H1 (cell line): ENCODE measurements around the gene EXOSC6. TPM values are rescaled to one million over a fixed set of nuclear protein-coding genes. Genes with fewer than 3 reads are reported as not detected.

Source experiments
- CTCF ChIA-PET: fragments of 300-600 bp; sonication (Branson Sonifier 250); formaldehyde crosslinking; loops from one replicate; lab custom pipeline; 2021; ENCODE audit not compliant: partially characterized antibody; lab: Charles Lee
- POLR2A ChIA-PET: fragments of 300-600 bp; sonication (Branson Sonifier 250); formaldehyde crosslinking; loops from one replicate; lab custom pipeline; 2021; ENCODE audit warnings: inconsistent platforms; ENCODE audit not compliant: partially characterized antibody; lab: Charles Lee
- DNase-seq, 2 experiments: peaks; one replicate each; pipeline versions ENCODE4 v3.0.0 to v3.0.0-alpha.2; 2010 to 2022; ENCODE audit warnings: low spot score in 2 of 2, low read depth in 1 of 2, mixed read lengths in 1 of 2
- FAIRE-seq: peaks from 2 replicates; lab custom pipeline; 2011; peaks lifted over from hg19 to GRCh38; lab: Jason Lieb, UNC
- H2AFZ ChIP-seq: 2 replicates; pipeline ENCODE4 v1.8.1; 2012; ENCODE audit warnings: low read length, inconsistent platforms
- H2AK5ac ChIP-seq: 2 replicates; pipeline ENCODE4 v1.6.1; 2013; ENCODE audit warnings: low read depth, low read length
- H2BK120ac ChIP-seq: replicated peaks from 2 replicates; pipeline ENCODE3; 2013; ENCODE audit warnings: low read depth, low read length, inconsistent platforms
- H2BK12ac ChIP-seq: 2 replicates; pipeline ENCODE4 v1.6.1; 2013; ENCODE audit warnings: low read depth, low read length
- H2BK15ac ChIP-seq: 2 replicates; pipeline ENCODE4 v1.6.1; 2013; ENCODE audit warnings: low read length
- H2BK20ac ChIP-seq: 2 replicates; pipeline ENCODE4 v1.6.1; 2013; ENCODE audit warnings: low read length
- H2BK5ac ChIP-seq: 2 replicates; pipeline ENCODE4 v1.6.1; 2013; ENCODE audit warnings: low read depth, low read length
- H3K14ac ChIP-seq: 2 replicates; pipeline ENCODE4 v1.6.1; 2013; ENCODE audit warnings: inconsistent platforms; ENCODE audit not compliant: insufficient read length
- H3K18ac ChIP-seq: 2 replicates; pipeline ENCODE4 v1.6.1; 2013; ENCODE audit warnings: low read length; ENCODE audit errors: extremely low read depth
- H3K23ac ChIP-seq: 2 replicates; pipeline ENCODE4 v1.6.1; 2013; ENCODE audit warnings: inconsistent platforms; ENCODE audit not compliant: insufficient read length
- H3K23me2 ChIP-seq: 2 replicates; pipeline ENCODE4 v1.6.1; 2013; ENCODE audit warnings: low read depth, low read length
- H3K27ac ChIP-seq: 2 replicates; pipeline ENCODE4 v1.6.1; 2011; ENCODE audit warnings: low read depth, low read length, inconsistent platforms
- H3K27me3 ChIP-seq, 4 experiments: replicated peaks in 1 of 4; 1 replicate in 1 of 4; 2 replicates in 3 of 4; pipeline versions ENCODE4 v1.6.1 to v1.8.1; 2011 to 2013; ENCODE audit warnings: low read length in 3 of 4, mild to moderate bottlenecking in 3 of 4, inconsistent platforms in 2 of 4, mixed read lengths in 2 of 4, moderate library complexity in 1 of 4; ENCODE audit not compliant: control insufficient read depth in 3 of 4, insufficient read depth in 3 of 4; ENCODE audit errors: extremely low read depth in 1 of 4
- H3K36me3 ChIP-seq, 4 experiments: 2 replicates each; pipeline versions ENCODE4 v1.6.1 to v1.8.1; 2011 to 2013; ENCODE audit warnings: mild to moderate bottlenecking in 4 of 4, low read length in 3 of 4, moderate library complexity in 2 of 4, control low read depth in 1 of 4, inconsistent platforms in 1 of 4; ENCODE audit not compliant: insufficient read depth in 4 of 4, control insufficient read depth in 2 of 4
- H3K4ac ChIP-seq: replicated peaks from 2 replicates; pipeline ENCODE3; 2013; ENCODE audit warnings: low read length, low read depth, mixed read lengths, inconsistent platforms; ENCODE audit not compliant: insufficient read length
- H3K4me1 ChIP-seq, 4 experiments: replicated peaks in 1 of 4; 1 replicate in 1 of 4; 2 replicates in 3 of 4; pipeline versions ENCODE4 v1.6.1 to v1.8.1; 2011 to 2013; ENCODE audit warnings: low read length in 3 of 4, inconsistent platforms in 2 of 4, mixed read lengths in 1 of 4; ENCODE audit not compliant: insufficient read depth in 4 of 4, control insufficient read depth in 3 of 4
- H3K4me2 ChIP-seq, 2 experiments: 2 replicates each; pipeline versions ENCODE4 v1.6.1 to v1.8.1; 2011 to 2013; ENCODE audit warnings: low read depth in 2 of 2, low read length in 2 of 2, control low read depth in 1 of 2, inconsistent platforms in 1 of 2, mild to moderate bottlenecking in 1 of 2; ENCODE audit not compliant: insufficient read depth in 1 of 2
- H3K4me3 ChIP-seq, 4 experiments: fragments of 200-600, 300-600 bp in 1 of 4; sonication (generic), shearing (Covaris generic), sonication (Bioruptor Twin) in 1 of 4; 2 replicates each; pipeline versions ENCODE4 v1.5.1 to v1.8.1; 2011 to 2016; ENCODE audit warnings: low read length in 4 of 4, low read depth in 3 of 4, control low read depth in 2 of 4, inconsistent platforms in 2 of 4, mild to moderate bottlenecking in 2 of 4, mixed read lengths in 1 of 4, moderate library complexity in 1 of 4; ENCODE audit not compliant: insufficient read depth in 2 of 4; ENCODE audit errors: extremely low read depth in 1 of 4
- H3K56ac ChIP-seq: replicated peaks from 2 replicates; pipeline ENCODE3; 2013; ENCODE audit warnings: low read depth, mild to moderate bottlenecking, mixed read lengths, low read length, inconsistent platforms; ENCODE audit not compliant: insufficient read length
- H3K79me1 ChIP-seq: 2 replicates; pipeline ENCODE4 v1.6.1; 2013; ENCODE audit warnings: low read depth, low read length, control low read depth
- H3K79me2 ChIP-seq, 2 experiments: 2 replicates each; pipeline versions ENCODE4 v1.6.1 to v1.8.1; 2012 to 2013; ENCODE audit warnings: low read length in 2 of 2, mild to moderate bottlenecking in 2 of 2, inconsistent platforms in 1 of 2; ENCODE audit not compliant: insufficient read depth in 2 of 2, control insufficient read depth in 1 of 2
- H3K9ac ChIP-seq, 4 experiments: replicated peaks in 1 of 4; 1 replicate in 1 of 4; 2 replicates in 3 of 4; pipeline versions ENCODE4 v1.6.1 to v1.8.1; 2011 to 2013; ENCODE audit warnings: low read depth in 3 of 4, low read length in 3 of 4, control low read depth in 2 of 4, mild to moderate bottlenecking in 2 of 4, moderate library complexity in 2 of 4, inconsistent platforms in 1 of 4; ENCODE audit errors: extremely low read depth in 1 of 4
- H3K9me3 ChIP-seq, 2 experiments: 2 replicates each; pipeline versions ENCODE4 v1.6.1 to v1.8.1; 2012 to 2013; ENCODE audit warnings: mild to moderate bottlenecking in 2 of 2, moderate library complexity in 2 of 2, control low read depth in 1 of 2, inconsistent platforms in 1 of 2, low read depth in 1 of 2, low read length in 1 of 2, mixed read lengths in 1 of 2; ENCODE audit not compliant: insufficient read depth in 2 of 2
- H4K20me1 ChIP-seq, 2 experiments: replicated peaks in 1 of 2; 2 replicates each; pipeline versions ENCODE3 to v1.8.1; 2011 to 2013; ENCODE audit warnings: inconsistent platforms in 2 of 2, low read length in 2 of 2, mild to moderate bottlenecking in 1 of 2; ENCODE audit not compliant: insufficient read depth in 2 of 2, control insufficient read depth in 1 of 2
- H4K5ac ChIP-seq: 2 replicates; pipeline ENCODE4 v1.6.1; 2013; ENCODE audit warnings: low read length, low read depth, mixed read lengths, inconsistent platforms; ENCODE audit not compliant: insufficient read length
- H4K8ac ChIP-seq: 2 replicates; pipeline ENCODE4 v1.8.0; 2013; ENCODE audit warnings: mild to moderate bottlenecking, moderate library complexity, low read length, inconsistent platforms; ENCODE audit not compliant: insufficient read depth; ENCODE audit errors: extremely low read depth
- H4K91ac ChIP-seq: replicated peaks from 2 replicates; pipeline ENCODE3; 2013; ENCODE audit warnings: low read length, mixed read lengths, inconsistent platforms; ENCODE audit not compliant: insufficient read length
- CREB1 ChIP-seq: IDR thresholded peaks from 2 replicates; pipeline ENCODE4 v1.6.1; 2012; ENCODE audit warnings: inconsistent platforms
- EGR1 ChIP-seq: IDR thresholded peaks from 2 replicates; pipeline ENCODE4 v1.6.1; 2011; ENCODE audit warnings: low read depth, low read length, borderline replicate concordance
- GABPA ChIP-seq: IDR thresholded peaks from 2 replicates; pipeline ENCODE4 v1.6.1; 2011; ENCODE audit warnings: mild to moderate bottlenecking, low read length, moderate library complexity, borderline replicate concordance; ENCODE audit not compliant: insufficient read depth
- JUN ChIP-seq: IDR thresholded peaks from 2 replicates; pipeline ENCODE4 v1.6.1; 2011; ENCODE audit warnings: low read depth, mild to moderate bottlenecking, improper control_type of control experiment, low read length
- KDM1A ChIP-seq: fragments of 200-600, 300-600 bp; sonication (generic); IDR thresholded peaks from 2 replicates; pipeline ENCODE4 v1.7.1; 2016; ENCODE audit warnings: mild to moderate bottlenecking, low read length, borderline replicate concordance
- KDM4A ChIP-seq: IDR thresholded peaks from one replicate; pipeline ENCODE4 v1.7.1; 2012; ENCODE audit warnings: low read depth, mild to moderate bottlenecking, moderate library complexity, low read length, inconsistent platforms; ENCODE audit not compliant: severe bottlenecking
- MAFK ChIP-seq: IDR thresholded peaks from 2 replicates; pipeline ENCODE4 v1.6.1; 2012; ENCODE audit warnings: low read depth, mild to moderate bottlenecking, improper control_type of control experiment, low read length
- POLR2A ChIP-seq, 2 experiments: IDR thresholded peaks; 1 replicate in 1 of 2; 2 replicates in 1 of 2; pipeline ENCODE4 v1.6.1; 2011; ENCODE audit warnings: low read depth in 2 of 2, low read length in 2 of 2, mild to moderate bottlenecking in 2 of 2; ENCODE audit errors: control extremely low read depth in 1 of 2
- RFX5 ChIP-seq: IDR thresholded peaks from 2 replicates; pipeline ENCODE4 v1.6.1; 2011; ENCODE audit warnings: low read depth, low read length, improper control_type of control experiment, borderline replicate concordance
- RNF2 ChIP-seq: fragments of 200-900, 300-1000 bp; sonication (generic); IDR thresholded peaks from 2 replicates; pipeline ENCODE4 v1.7.1; 2016; ENCODE audit warnings: borderline replicate concordance, low read depth, mild to moderate bottlenecking, antibody characterized with exemption, low read length; ENCODE audit not compliant: poor library complexity, severe bottlenecking; ENCODE audit errors: missing control alignments
- TCF12 ChIP-seq: IDR thresholded peaks from 2 replicates; pipeline ENCODE4 v1.6.1; 2011; ENCODE audit warnings: low read depth, mild to moderate bottlenecking, low read length
- TEAD4 ChIP-seq: IDR thresholded peaks from 2 replicates; pipeline ENCODE4 v1.6.1; 2012; ENCODE audit warnings: low read depth, low read length, inconsistent platforms, mixed read lengths
- WGBS, 2 experiments: shearing (Covaris generic) in 1 of 2; methylation state at CpG; one replicate each; pipeline versions ENCODE4 v1.1.6 to v1.1.7; 2013 to 2015; ENCODE audit warnings: low lambda C conversion rate in 2 of 2, mixed read lengths in 2 of 2, inconsistent platforms in 1 of 2, low coverage in 1 of 2, missing lambda C conversion rate in 1 of 2; ENCODE audit not compliant: insufficient replicate concordance in 2 of 2, insufficient coverage in 1 of 2, insufficient read length in 1 of 2; ENCODE audit errors: extremely low coverage in 1 of 2, missing lambda C conversion rate in 1 of 2; 5-methylcytosine and 5-hydroxymethylcytosine counted together
- polyA plus RNA-seq, 7 experiments: library from polyadenylated mRNA; depleted of rRNA in 3 of 7; stranded (reverse) in 5 of 7; unstranded in 2 of 7; fragments of >200 nt in 5 of 7; fragments of 200-250 nt in 2 of 7; gene quantifications; 1 replicate in 5 of 7; 2 replicates in 1 of 7; 4 replicates in 1 of 7; pipeline versions ENCODE4 v1.2.1 to v1.2.3, GENCODE V29; 2011 to 2013; ENCODE audit warnings: missing spikeins in 2 of 7, mixed read lengths in 2 of 7
- total RNA-seq: library from RNA; stranded (reverse); fragmentation: NEBNext Ultra II Directional; extraction: Animal tissue kit (Norgen Biotek cat#: 25700); gene quantifications from 2 replicates; pipeline ENCODE4 v1.2.1, GENCODE V29; 2021
- TF ChIP-seq, protein P1 (sequence below): IDR thresholded peaks from 2 replicates; pipeline ENCODE4 v1.6.1; 2011; ENCODE audit warnings: low read length, improper control_type of control experiment

The EXOSC6 gene
- total and polyA plus RNA-seq, 2 of the 8 experiments (the other 6 are each of a cell fraction or from before 2014, with no cell fraction given) = 9.7 to 22.5 TPM

DNA sequence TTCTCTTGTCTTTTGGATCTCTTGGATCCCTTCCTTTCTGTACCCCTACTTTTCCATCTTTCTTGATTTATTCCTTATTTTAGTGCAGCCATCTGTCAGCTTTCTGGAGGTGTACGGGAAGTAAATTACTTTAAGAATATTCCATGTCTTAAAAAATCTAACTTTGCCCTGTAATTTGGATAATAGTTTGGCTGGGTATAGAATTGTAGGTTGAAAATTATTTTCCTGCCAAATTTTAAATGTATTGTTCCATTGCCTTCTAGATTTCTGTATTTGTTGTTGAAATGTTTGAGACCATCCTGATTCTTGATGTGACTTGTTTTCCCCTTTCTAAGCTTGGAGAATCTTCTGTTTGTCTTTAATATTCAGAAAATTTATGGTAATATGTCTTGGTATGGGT, 49.4 kb upstream of the EXOSC6 start:
- H3K4ac ChIP-seq = no peak overlapping the region
- H2BK15ac ChIP-seq = no peak overlapping the region
- H4K20me1 ChIP-seq = peaks cover 0 to 1% of the 10 kb centered on the region in 2 experiments
- no peak overlapping the region for H3K23ac ChIP-seq
- no peak overlapping the region for H2BK12ac ChIP-seq
- H3K56ac ChIP-seq = no peak overlapping the region
- no peak overlapping the region for H2AFZ ChIP-seq
- no peak overlapping the region for H4K5ac ChIP-seq
- H3K9me3 ChIP-seq = no peaks in the 10 kb centered on the region
- no peak overlapping the region for H3K4me3 ChIP-seq
- H3K36me3 ChIP-seq = no peaks in the 10 kb centered on the region; a peak in 1 of 8 replicates
- peaks cover 3% of the 10 kb centered on the region; the same call in 1 of the 2 replicates for H3K23me2 ChIP-seq
- no peak overlapping the region for H4K8ac ChIP-seq
- H2BK5ac ChIP-seq = no peak overlapping the region
- no peak overlapping the region for H3K18ac ChIP-seq
- H3K4me1 ChIP-seq = peaks cover 0 to 3% (median 1%) of the 10 kb centered on the region in 4 experiments; a peak in 2 of 7 replicates
- ChIA-PET CTCF (no interaction called here), POLR2A (interaction anchor here (0.6 to 1.0 kb wide), 3 partner anchors 14 to 88 kb away, joined by 3 to 6 read pairs (median 5); no protein-coding TSS in a partner anchor)
- FAIRE-seq (no peak), DNase-seq (no peak)
- no peak overlapping the region for H4K91ac ChIP-seq
- H2BK20ac ChIP-seq = no peak overlapping the region
- H3K79me1 ChIP-seq = peaks cover 3% of the 10 kb centered on the region; the same call in 1 of the 2 replicates
- H3K14ac ChIP-seq = no peak overlapping the region
- 93% methylated on average over 1 of the region's 1 CpG; no CpG with 5 or more reads in 1 of the 2 experiments for WGBS, 2 experiments
- no peak overlapping the region for H3K27ac ChIP-seq
- H3K9ac ChIP-seq = no peak overlapping the region
- H3K79me2 ChIP-seq = peaks cover 5 to 55% of the 10 kb centered on the region in 2 experiments
- no peaks in the 10 kb centered on the region for H3K27me3 ChIP-seq
- H3K4me2 ChIP-seq = no peak overlapping the region
- H2AK5ac ChIP-seq = no peak overlapping the region
- H2BK120ac ChIP-seq = no peak overlapping the region
- no peak for TF ChIP-seq TEAD4
- TF ChIP-seq, protein P1, sequence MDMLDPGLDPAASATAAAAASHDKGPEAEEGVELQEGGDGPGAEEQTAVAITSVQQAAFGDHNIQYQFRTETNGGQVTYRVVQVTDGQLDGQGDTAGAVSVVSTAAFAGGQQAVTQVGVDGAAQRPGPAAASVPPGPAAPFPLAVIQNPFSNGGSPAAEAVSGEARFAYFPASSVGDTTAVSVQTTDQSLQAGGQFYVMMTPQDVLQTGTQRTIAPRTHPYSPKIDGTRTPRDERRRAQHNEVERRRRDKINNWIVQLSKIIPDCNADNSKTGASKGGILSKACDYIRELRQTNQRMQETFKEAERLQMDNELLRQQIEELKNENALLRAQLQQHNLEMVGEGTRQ = no peak
- TF ChIP-seq TCF12 = no peak
- no peak for TF ChIP-seq KDM4A
- no peak for TF ChIP-seq KDM1A
- TF ChIP-seq EGR1 = no peak
- no peak for TF ChIP-seq RFX5
- no peak for TF ChIP-seq GABPA
- no peak for TF ChIP-seq JUN
- TF ChIP-seq RNF2 = no peak
- TF ChIP-seq POLR2A (IDR thresholded peaks at IDR 0.05; ENCODE audit: control extremely low read depth in 1 of 2, low read depth in 2 of 2, low read length in 2 of 2) = no peak
- no peak for TF ChIP-seq CREB1
- TF ChIP-seq MAFK = no peak
